HFFc6 (cell line): ENCODE measurements around the gene KIF4B. TPM values are rescaled to one million over a fixed set of nuclear protein-coding genes. Genes with fewer than 3 reads are reported as not detected.
A peak's percentile ranks its signal among the peaks of the same experiment; 100 is the strongest.

Source experiments
- DNase-seq: peaks from one replicate; pipeline ENCODE4 v3.0.0-alpha.2; 2018
- H3K27ac Mint-ChIP-seq: 2 replicates; pipeline ENCODE4 v1.8.0; 2020; ENCODE audit warnings: mild to moderate bottlenecking, mixed read lengths
- H3K27me3 Mint-ChIP-seq: 2 replicates; pipeline ENCODE4 v1.8.0; 2021; ENCODE audit warnings: mild to moderate bottlenecking, moderate library complexity, mixed read lengths; ENCODE audit not compliant: insufficient read depth
- H3K36me3 Mint-ChIP-seq: 2 replicates; pipeline ENCODE4 v1.8.0; 2021; ENCODE audit warnings: low read depth, mixed read lengths
- H3K4me1 Mint-ChIP-seq: 2 replicates; pipeline ENCODE4 v1.8.0; 2020; ENCODE audit warnings: low read depth, mixed read lengths
- H3K4me3 Mint-ChIP-seq: 2 replicates; pipeline ENCODE4 v1.8.0; 2020; ENCODE audit warnings: mild to moderate bottlenecking, moderate library complexity, mixed read lengths
- H3K9me3 Mint-ChIP-seq: 2 replicates; pipeline ENCODE4 v1.8.0; 2020; ENCODE audit warnings: mild to moderate bottlenecking, mixed read lengths
- CTCF ChIP-seq: fragments of 200-600 bp; sonication (generic); IDR thresholded peaks from 2 replicates; pipeline ENCODE4 v1.5.0; 2021; ENCODE audit warnings: antibody characterized with exemption, mild to moderate bottlenecking
- long read RNA-seq: library from polyadenylated mRNA; unstranded; transcript quantifications from one replicate; pipeline ENCODE4 v2.0.0, GENCODE V29; 2019
- total RNA-seq, 6 experiments: library from RNA; stranded (reverse); fragmentation: NEBNext Ultra II Directional; extraction: Animal tissue kit (Norgen Biotek cat#: 25700); gene quantifications; 2 replicates in 1 of 6; 3 replicates in 5 of 6; pipeline ENCODE4 v1.2.3, GENCODE V29; 2021

Gene KIF4B
- total RNA-seq = under 1 TPM; 0.05 to 0.21 (median 0.13) TPM
- long read RNA-seq = 0 reads

GRCh38 chr5:155013526-155013925, at the start of gene KIF4B:
KIF4B (plus strand) TSS chr5:155013755; CDS start chr5:155013860, 105 bp downstream.
- H3K9me3 Mint-ChIP-seq = no peaks in the 10 kb centered on the region
- H3K4me1 Mint-ChIP-seq = peaks cover 4% of the 10 kb centered on the region
- DNase-seq = no peak

GRCh38 chr5:154966081-154966841, 47.3 kb upstream of the KIF4B start:
- H3K4me1 Mint-ChIP-seq = peaks cover 28% of the 10 kb centered on the region
- no peak for DNase-seq
- TF ChIP-seq CTCF = no peak
- H3K4me3 Mint-ChIP-seq = no peak overlapping the region
- no peaks in the 10 kb centered on the region for H3K9me3 Mint-ChIP-seq
- peak overlapping the region; percentile 11; the same call in 1 of the 2 replicates for H3K27ac Mint-ChIP-seq
- H3K27me3 Mint-ChIP-seq = peaks cover 1% of the 10 kb centered on the region; the same call in 1 of the 2 replicates
- peaks cover 15% of the 10 kb centered on the region for H3K36me3 Mint-ChIP-seq

More at GRCh38 chr5:155013526-155013925, at the start of gene KIF4B:
- no peak for TF ChIP-seq CTCF
- no peak within 1 kb of the TSS for H3K4me3 Mint-ChIP-seq
- no peaks in the 10 kb centered on the region for H3K36me3 Mint-ChIP-seq
- H3K27me3 Mint-ChIP-seq = peaks cover 14% of the 10 kb centered on the region; the same call in 1 of the 2 replicates
- H3K27ac Mint-ChIP-seq = no peak within 1 kb of the TSS

- peaks cover 27% of the 10 kb centered on the region for H3K4me1 Mint-ChIP-seq
- H3K9me3 Mint-ChIP-seq = no peaks in the 10 kb centered on the region
- no peak overlapping the region for H3K4me3 Mint-ChIP-seq
- H3K36me3 Mint-ChIP-seq = peaks cover 15% of the 10 kb centered on the region
- no peak overlapping the region for H3K27ac Mint-ChIP-seq
- H3K27me3 Mint-ChIP-seq = peaks cover 1% of the 10 kb centered on the region; the same call in 1 of the 2 replicates
- no peak for DNase-seq
- no peak for TF ChIP-seq CTCF
Measured at GRCh38 chr5:154966874-154967273, 46.7 kb upstream of the KIF4B start.

- Mint-ChIP-seq H3K27ac (no peak overlapping the region), H3K9me3 (no peaks in the 10 kb centered on the region), H3K27me3 (peaks cover 1% of the 10 kb centered on the region; the same call in 1 of the 2 replicates), H3K4me3 (no peak overlapping the region), H3K4me1 (peaks cover 20% of the 10 kb centered on the region), H3K36me3 (peaks cover 9% of the 10 kb centered on the region)
- peak; percentile 77 for TF ChIP-seq CTCF
- DNase-seq = peak; percentile 18
Measured at GRCh38 chr5:154967421-154968024, 46.0 kb upstream of the KIF4B start.

GRCh38 chr5:154968953-154969352, 44.6 kb upstream of the KIF4B start:
- TF ChIP-seq CTCF = no peak
- Mint-ChIP-seq H3K36me3 (peaks cover 1% of the 10 kb centered on the region; the same call in 1 of the 2 replicates), H3K4me3 (no peak overlapping the region), H3K4me1 (peaks cover 17% of the 10 kb centered on the region), H3K27ac (no peak overlapping the region), H3K27me3 (no peaks in the 10 kb centered on the region), H3K9me3 (no peaks in the 10 kb centered on the region)
- no peak for DNase-seq
